NCI-H226 (cell line): ENCODE measurements around the gene BCAS1.
A peak's percentile ranks its signal among the peaks of the same experiment; 100 is the strongest.

Source experiments
- DNase-seq: peaks from one replicate; pipeline ENCODE4 v3.0.0-alpha.2; 2015

The BCAS1 gene

GRCh38 chr20:54103067-54103761 lies 32.8 kb upstream of the BCAS1 start:
- peak; percentile 37 for DNase-seq

- DNase-seq: no peak
Observed at GRCh38 chr20:54102543-54102942, 32.1 kb upstream of the BCAS1 start.

DNA sequence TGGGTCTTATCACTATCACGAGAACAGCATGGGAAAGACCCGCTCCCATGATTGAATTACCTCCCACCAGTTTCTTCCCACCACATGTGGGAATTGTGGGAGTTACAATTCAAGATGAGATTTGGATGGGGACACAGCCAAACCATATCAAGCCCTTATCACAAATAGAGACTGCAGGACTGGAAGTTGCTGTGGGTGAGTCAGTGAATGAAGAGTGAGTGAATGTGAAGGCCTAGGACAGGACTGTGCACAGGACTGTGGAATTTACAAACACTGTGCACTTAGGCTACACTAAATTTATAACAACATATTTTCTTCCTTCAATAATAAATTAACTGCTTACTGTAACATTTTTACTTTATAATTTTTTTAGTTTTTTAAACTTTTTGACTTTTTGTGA lies 30.2 kb upstream of the BCAS1 start:
- peak; percentile 63 for DNase-seq

DNA sequence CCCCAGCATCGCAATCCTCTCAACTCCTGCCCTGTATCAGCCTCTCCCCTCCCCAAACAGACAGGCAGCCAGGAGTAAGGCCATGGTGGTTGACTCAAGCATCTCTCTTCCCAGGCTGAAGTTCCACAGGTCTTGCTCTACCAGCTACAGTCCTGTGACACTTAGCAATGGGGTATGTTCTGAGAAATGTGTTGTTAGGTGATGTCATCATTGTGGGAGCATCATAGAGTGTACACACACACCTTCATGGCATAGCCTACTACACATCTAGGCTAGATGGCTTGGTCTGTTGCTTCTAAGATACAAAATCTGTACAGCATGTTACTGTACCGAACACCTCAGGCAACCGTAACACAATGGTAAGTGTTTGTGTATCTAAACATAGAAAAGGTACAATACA lies 29.5 kb upstream of the BCAS1 start:
- no peak for DNase-seq

DNA sequence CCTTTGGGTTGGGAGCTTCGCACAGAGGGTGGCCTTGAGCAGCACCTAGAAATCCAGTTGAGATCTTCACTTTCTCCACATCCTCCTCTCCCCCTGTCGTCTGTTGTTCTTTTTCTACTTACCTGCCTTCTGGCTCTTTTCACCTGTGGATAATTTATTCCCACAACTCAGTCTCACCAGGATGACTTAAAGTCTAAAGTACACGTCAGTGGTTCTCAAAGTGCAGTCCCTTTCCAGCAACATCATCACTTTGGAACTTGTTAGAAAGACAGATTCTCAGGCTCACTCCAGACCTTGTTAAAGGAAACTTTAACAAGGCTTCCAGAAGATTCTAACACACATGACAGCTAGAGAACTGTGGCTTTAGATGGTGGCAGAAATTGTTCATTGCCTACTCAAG lies 27.7 kb upstream of the BCAS1 start:
- DNase-seq: no peak

GRCh38 chr20:54097236-54097529 lies 26.8 kb upstream of the BCAS1 start:
- DNase-seq: no peak

DNA sequence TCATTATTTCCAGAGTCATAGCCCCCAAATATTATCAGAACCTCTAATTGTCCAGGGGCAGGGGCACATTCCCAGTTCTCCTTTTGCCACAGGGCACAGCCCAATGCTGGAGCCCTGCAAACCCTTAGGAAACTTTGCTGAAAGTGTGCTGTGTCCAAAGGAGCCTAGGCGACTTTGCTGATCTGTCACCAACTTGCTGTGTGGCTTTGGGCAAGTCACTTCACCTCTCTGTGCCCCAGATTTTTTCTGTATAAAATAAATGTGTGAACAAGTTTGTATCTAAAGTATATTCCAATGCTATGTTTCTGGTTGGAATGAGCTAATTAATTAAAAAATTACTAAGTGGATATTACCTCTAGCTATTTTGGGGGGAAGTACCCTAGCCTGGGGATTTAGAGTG lies 25.4 kb upstream of the BCAS1 start:
- no peak for DNase-seq

DNA sequence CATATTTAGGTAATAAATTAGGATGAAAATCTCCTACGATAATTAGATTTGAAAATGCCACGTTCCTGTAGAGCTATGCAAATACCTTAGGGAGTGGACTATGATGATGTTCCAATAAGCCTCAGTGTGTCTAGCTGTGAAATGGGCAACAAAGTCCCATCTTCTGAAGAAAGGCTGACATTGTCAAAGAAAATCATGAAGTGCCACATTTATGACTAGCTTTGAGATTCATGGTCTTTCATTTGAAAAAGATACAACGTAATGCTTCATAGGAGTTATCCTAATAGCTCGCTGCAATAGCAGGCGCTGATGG lies 23.8 kb upstream of the BCAS1 start:
- DNase-seq: no peak

DNA sequence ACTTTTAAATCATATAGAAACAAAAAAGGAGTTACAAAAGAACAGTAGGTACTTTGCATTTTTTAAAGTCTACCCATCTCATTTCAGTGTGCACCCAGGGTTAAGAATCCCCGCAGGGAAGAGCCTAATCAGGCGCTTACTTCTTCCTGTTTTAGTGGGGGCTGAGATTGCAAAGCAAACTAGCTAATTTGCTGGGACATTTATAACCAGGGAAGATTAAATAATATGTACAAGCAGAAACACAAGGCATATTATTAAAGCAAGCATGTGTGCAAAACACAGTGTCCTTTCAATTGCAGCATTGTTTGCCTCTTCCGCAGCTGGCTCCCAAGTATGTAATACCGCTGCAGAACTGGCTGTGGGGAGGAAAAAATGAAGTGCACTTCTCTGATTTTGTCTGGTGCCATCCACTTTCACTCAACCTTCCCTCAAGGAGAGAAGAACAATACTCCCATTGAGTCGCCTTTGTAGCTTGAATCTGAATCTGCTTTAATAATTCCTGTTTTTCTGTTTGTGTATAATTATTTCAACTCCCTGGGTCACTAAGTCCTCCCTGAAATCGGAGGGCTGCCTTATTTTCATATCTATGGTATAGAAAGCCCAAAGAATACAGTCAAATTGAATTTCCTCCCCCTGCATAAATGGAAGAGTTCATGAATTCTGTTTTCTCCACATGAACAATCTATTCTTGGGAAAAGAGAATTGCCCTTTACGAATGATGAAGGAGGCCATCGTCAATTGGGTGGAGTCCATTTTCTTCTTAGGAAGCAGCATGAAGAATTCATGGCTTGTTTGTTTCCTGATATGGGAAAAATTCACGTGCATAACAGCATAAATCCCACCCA lies 23.3 kb upstream of the BCAS1 start:
- DNase-seq: no peak

DNA sequence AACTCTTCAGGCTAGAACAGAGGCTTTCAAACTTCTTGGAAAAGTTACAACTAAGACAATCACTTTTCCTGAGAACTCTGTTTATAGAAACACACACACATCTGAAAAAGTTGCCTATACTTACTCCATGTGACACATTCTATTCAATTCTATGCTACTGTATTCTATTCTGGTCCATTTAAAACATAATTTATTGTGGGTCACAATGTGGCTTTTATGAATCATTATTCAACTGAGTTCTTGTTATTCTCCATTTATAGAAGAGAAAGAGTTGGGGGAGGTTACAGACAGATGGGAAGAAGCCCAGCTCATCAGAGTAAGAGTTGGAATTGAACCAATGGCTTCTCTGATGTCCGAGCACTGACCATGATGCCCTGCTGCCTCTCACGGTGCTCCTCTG lies 21.6 kb upstream of the BCAS1 start:
- DNase-seq: no peak

DNA sequence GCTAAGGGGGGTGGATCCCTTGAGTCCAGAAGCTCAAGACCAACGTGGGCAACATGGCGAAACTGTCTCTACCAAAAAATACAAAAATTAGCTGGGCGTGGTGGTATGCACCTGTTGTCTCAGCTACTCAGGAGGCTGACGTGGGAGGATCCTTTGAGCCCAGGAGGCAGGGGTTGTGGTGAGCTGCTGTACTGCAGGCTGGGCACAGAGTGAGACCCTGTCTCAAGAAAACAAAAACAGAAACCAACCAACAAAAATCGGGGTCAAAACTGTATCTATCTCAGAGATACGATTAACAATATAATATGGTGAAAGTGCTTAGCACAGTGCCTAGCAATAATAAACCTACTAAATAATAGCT lies 20.7 kb upstream of the BCAS1 start:
- DNase-seq: no peak

- no peak for DNase-seq
Observed at GRCh38 chr20:54090230-54091119, 20.1 kb upstream of the BCAS1 start.

- no peak for DNase-seq
Observed at GRCh38 chr20:54088430-54088829, 18.0 kb upstream of the BCAS1 start.

DNA sequence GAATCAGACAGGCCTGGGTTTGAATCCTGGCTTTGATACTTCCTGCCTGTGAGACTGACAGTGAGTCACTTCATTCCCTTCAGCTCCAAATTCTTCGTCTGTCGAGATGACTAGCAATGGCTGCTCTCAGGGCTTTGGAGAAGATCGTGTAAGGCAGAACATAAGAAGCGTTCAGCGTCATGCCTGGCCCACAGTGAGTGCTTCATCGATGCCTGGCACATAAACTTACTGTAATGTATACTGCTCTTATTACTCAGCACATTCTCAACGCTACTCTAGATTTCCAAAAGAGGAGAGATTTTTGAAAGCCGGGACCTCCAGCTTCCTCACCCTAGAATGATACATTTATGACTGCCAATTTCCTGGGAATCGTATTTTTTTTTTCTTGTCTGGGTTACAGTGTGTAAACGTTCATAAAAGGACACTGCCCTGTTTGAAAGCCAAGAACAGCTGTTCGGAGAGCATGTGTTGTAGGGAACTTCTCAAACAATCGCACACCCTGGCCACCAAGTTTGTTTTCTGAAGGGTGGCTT lies 16.2 kb upstream of the BCAS1 start:
- DNase-seq: no peak

DNA sequence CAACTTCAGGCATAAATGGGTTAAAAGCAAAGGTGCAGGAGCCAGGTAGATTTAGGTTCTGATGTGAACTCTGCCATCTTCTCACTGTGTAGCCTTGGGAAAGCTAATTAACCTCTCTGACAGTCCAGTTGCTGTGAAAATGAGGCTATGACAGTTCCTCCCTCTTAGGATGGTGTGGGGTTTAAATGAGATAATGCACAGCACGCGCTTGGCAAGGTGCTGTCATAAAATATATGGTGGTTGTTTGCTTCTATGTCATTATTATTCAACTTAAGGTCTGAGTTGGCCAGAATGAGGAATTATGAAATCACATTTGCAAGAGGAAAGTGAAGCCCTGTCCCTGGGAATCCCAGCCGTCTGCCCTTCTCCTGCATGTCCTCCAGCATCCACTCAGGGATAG lies 15.5 kb upstream of the BCAS1 start:
- no peak for DNase-seq

GRCh38 chr20:54085425-54085824 lies 15.0 kb upstream of the BCAS1 start:
- DNase-seq: no peak

DNA sequence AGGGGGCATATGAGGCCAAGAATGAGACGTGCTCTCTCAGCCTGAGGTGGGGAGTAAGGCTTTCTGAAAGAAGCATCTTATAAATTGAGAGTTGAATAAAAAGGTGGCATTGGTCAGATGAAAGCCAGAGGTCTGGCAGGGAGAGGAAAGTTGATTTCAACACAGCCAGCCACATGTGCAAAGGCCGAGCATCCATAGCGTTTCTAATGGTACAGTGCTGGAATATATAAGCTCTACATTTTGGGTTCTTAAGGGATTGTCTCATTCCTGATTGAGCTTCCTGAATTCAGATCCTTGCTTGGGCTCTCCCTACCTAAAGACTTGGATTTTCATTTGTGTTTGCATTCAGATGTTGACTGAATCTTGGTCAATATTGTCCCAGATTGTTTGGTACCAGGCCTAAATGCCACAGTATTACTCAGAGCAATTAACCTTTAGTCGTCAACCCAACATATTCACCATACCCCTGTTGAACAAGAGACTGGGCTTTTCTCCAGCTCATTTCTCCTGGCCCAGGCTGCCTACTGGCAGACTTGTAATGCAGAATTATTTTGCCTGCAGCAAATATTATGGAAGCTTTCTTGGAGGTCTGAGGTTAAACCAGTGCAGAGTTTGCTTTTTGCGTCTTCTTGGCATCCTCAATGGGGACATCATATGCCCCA lies 14.5 kb upstream of the BCAS1 start:
- no peak for DNase-seq

DNA sequence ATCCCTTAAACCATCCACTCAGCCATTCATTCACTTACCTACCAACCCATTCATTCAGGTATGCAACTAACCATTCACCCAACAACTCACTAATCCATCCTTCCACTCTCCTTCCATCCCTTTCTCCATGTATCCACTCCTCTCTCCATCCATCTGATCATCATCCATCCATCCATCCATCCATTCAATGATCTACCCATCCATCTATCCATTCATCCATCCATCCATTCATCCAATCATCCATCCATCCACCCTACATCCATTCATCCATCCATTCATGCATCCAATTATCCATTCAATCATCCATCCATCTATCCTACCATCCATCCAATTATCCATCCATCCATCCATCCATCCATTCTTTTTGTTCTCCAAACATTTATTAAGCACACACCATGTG lies 13.8 kb upstream of the BCAS1 start:
- no peak for DNase-seq

GRCh38 chr20:54083459-54083858 lies 13.1 kb upstream of the BCAS1 start:
- no peak for DNase-seq

DNA sequence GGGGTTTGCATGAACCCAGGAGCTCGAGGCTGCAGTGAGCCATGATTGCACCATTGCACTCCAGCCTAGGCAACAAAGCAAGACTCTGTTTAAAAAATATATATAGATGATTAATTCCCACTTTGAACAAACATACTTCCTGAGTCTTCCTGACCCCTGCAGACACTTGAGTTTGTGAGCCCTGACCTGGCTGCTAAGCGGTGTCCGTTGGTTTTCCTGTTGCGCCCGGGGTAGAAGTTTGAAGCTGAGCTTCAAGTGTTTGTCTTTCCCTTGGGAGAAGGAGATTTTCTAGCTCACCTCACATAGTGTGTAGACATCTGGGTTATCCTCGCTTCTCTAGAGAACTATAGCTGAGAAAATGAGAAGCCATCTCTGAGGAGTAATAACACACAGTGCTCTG lies 11.7 kb upstream of the BCAS1 start:
- DNase-seq: no peak

- no peak for DNase-seq
Observed at GRCh38 chr20:54079652-54080051, 9.3 kb upstream of the BCAS1 start.

- no peak for DNase-seq
Observed at GRCh38 chr20:54078296-54078984, 8.0 kb upstream of the BCAS1 start.

- DNase-seq: no peak
Observed at GRCh38 chr20:54076259-54076658, 5.9 kb upstream of the BCAS1 start.
